ENCODE results near the gene TIMP2. TPM values are rescaled to one million over a fixed set of nuclear protein-coding genes. Genes with fewer than 3 reads are reported as not detected.

TIMP2 gene
- total RNA-seq, 1 experiment from 2014 or later: 29.0 TPM

DNA sequence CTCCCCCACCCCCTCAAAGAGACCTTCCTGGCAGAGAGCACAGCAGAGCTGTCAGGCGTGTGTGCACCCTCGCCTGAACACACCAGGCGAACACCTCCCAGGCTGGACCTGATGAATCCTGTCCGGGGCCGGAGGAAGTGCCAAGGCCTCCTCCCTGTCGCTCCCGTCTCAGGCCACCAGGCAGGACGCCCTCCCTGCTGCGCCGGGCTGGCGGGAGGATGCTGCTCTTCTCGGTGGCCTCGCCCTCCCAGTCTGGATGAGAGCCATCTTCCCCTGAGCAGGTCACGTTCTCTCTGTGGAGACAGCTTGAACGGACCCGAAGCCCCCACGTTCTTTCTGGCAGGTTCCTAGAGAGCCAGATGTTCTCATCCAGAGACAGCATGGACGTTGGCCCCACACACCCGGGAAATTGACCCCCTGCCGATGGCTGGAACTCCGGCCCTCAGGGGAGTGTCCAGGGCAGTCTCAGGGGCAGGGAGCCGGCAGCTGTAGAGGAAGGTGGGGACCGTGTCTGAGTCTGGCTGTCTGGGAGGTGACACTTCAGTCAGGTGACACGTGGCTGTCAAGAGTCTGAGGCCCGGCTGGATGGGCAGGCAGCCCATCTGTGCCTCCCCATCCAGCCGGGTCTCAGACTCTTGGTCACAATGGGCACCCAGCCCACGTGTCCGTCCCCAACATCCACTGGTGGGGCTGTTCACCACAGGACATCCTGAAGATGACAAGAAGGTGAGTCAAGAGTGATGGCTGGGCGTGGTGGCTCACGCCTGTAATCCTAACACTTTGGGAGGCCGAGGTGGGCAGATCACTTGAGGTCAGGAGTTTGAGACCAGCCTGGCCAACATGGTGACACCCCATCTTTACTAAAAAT lies 5.0 kb upstream of the TIMP2 start:
- peaks cover 26% of the 10 kb centered on the region for H3K27me3 Mint-ChIP-seq (ENCODE audit: low read depth)
- H3K36me3 Mint-ChIP-seq (ENCODE audit: insufficient read depth in 1 of 3, low read depth in 3 of 3): no peaks in the 10 kb centered on the region
- no peak overlapping the region for H3K27ac Mint-ChIP-seq
- Histone ChIP-seq H2AK5ac (ENCODE audit: insufficient read length, low read length) (no peak overlapping the region), H3K9ac (ENCODE audit: extremely low read depth, insufficient read length, low read length) (no peak overlapping the region), H4K20me1 (ENCODE audit: control insufficient read depth, insufficient read depth, insufficient read length) (no peaks in the 10 kb centered on the region), H3K18ac (ENCODE audit: insufficient read length, low read depth, low read length) (no peak overlapping the region), H2BK5ac (ENCODE audit: insufficient read length, low read length) (no peak overlapping the region), H4K5ac (ENCODE audit: insufficient read length, low read depth, low read length) (no peak overlapping the region), H3K79me2 (ENCODE audit: insufficient read depth, low read length) (no peaks in the 10 kb centered on the region), H3K14ac (ENCODE audit: insufficient read depth, low read length) (no peak overlapping the region), H2BK15ac (ENCODE audit: low read depth, low read length) (no peak overlapping the region), H3K56ac (ENCODE audit: insufficient read length, low read depth, low read length) (no peak overlapping the region), H3K79me1 (ENCODE audit: insufficient read depth, low read depth, low read length, poor library complexity, severe bottlenecking) (no peaks in the 10 kb centered on the region), H3K27me3 (ENCODE audit: insufficient read depth, low read length) (no peaks in the 10 kb centered on the region), H3K4me2 (ENCODE audit: insufficient read depth, insufficient read length, low read length) (no peak overlapping the region), H2AFZ (ENCODE audit: low read length) (no peak overlapping the region), H3K9me3 (ENCODE audit: control insufficient read depth, low read depth, low read length) (no peaks in the 10 kb centered on the region), H2BK12ac (ENCODE audit: insufficient read length, low read depth, low read length) (no peak overlapping the region), H3T11ph (ENCODE audit: low read length) (no peak overlapping the region), H3K23me2 (ENCODE audit: insufficient read length, low read depth, low read length, poor library complexity, severe bottlenecking) (peaks cover 3% of the 10 kb centered on the region), H4K8ac (replicated peaks; ENCODE audit: insufficient read length, low read depth, low read length) (no peak overlapping the region), H3K4me1 (ENCODE audit: insufficient read depth, low read length) (no peaks in the 10 kb centered on the region), H4K91ac (ENCODE audit: insufficient read length, low read depth, low read length) (no peak overlapping the region), H2BK20ac (ENCODE audit: low read depth, low read length, poor library complexity, severe bottlenecking) (no peak overlapping the region), H2BK120ac (ENCODE audit: low read depth, low read length, poor library complexity, severe bottlenecking) (no peak overlapping the region), H3K27ac (ENCODE audit: insufficient read length, low read depth, low read length) (no peak overlapping the region), H3K4ac (ENCODE audit: low read depth, low read length) (no peak overlapping the region), H3K23ac (ENCODE audit: insufficient read length, low read depth, low read length) (no peak overlapping the region)
- DNase-seq: peak; percentile 31
- WGBS (ENCODE audit: extremely low coverage, insufficient read length, low lambda C conversion rate): no CpG with 5 or more reads among the region's 31 CpGs
- TF ChIP-seq, protein P1, sequence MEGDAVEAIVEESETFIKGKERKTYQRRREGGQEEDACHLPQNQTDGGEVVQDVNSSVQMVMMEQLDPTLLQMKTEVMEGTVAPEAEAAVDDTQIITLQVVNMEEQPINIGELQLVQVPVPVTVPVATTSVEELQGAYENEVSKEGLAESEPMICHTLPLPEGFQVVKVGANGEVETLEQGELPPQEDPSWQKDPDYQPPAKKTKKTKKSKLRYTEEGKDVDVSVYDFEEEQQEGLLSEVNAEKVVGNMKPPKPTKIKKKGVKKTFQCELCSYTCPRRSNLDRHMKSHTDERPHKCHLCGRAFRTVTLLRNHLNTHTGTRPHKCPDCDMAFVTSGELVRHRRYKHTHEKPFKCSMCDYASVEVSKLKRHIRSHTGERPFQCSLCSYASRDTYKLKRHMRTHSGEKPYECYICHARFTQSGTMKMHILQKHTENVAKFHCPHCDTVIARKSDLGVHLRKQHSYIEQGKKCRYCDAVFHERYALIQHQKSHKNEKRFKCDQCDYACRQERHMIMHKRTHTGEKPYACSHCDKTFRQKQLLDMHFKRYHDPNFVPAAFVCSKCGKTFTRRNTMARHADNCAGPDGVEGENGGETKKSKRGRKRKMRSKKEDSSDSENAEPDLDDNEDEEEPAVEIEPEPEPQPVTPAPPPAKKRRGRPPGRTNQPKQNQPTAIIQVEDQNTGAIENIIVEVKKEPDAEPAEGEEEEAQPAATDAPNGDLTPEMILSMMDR (conservative IDR thresholded peaks at IDR 0.05): no peak
- no peak overlapping the region for H3K4me3 Mint-ChIP-seq
- H3K9me3 Mint-ChIP-seq: no peaks in the 10 kb centered on the region
- H3K4me1 Mint-ChIP-seq: peaks cover 16 to 35% of the 10 kb centered on the region in 2 experiments

Data from H9 (cell line).